Immature natural killer cell (primary cell): ENCODE measurements around the gene C19orf18. TPM values are rescaled to one million over a fixed set of nuclear protein-coding genes. Genes with fewer than 3 reads are reported as not detected.

Experiments used
- DNase-seq, 3 donors: peaks; one replicate each; pipeline ENCODE4 v3.0.0; 2022; ENCODE audit warnings: mixed read lengths in 1 of 3
- H3K27ac Mint-ChIP-seq, 6 donors: one replicate each; pipeline ENCODE4 v1.8.0; 2020; ENCODE audit warnings: mixed read lengths in 6 of 6, mild to moderate bottlenecking in 5 of 6, inconsistent platforms in 4 of 6, moderate library complexity in 3 of 6
- H3K27me3 Mint-ChIP-seq, 3 donors: one replicate each; pipeline ENCODE4 v1.8.0; 2020 to 2021; ENCODE audit warnings: low read depth in 3 of 3, mild to moderate bottlenecking in 3 of 3, mixed read lengths in 3 of 3, moderate library complexity in 3 of 3, inconsistent platforms in 1 of 3
- H3K36me3 Mint-ChIP-seq, 3 donors: one replicate each; pipeline ENCODE4 v1.8.0; 2020; ENCODE audit warnings: mixed read lengths in 3 of 3, inconsistent platforms in 2 of 3, mild to moderate bottlenecking in 2 of 3
- H3K4me1 Mint-ChIP-seq, 2 donors: one replicate each; pipeline ENCODE4 v1.8.0; 2020; ENCODE audit warnings: inconsistent platforms in 2 of 2, mild to moderate bottlenecking in 2 of 2, mixed read lengths in 2 of 2, moderate library complexity in 1 of 2
- H3K4me3 Mint-ChIP-seq, 5 donors: one replicate each; pipeline ENCODE4 v1.8.0; 2020; ENCODE audit warnings: mild to moderate bottlenecking in 5 of 5, mixed read lengths in 5 of 5, inconsistent platforms in 3 of 5, moderate library complexity in 3 of 5
- H3K9me3 Mint-ChIP-seq, 6 donors: one replicate each; pipeline ENCODE4 v1.8.0; 2020; ENCODE audit warnings: mild to moderate bottlenecking in 6 of 6, mixed read lengths in 6 of 6, inconsistent platforms in 4 of 6, moderate library complexity in 3 of 6
- polyA plus RNA-seq, 3 donors: library from polyadenylated mRNA; unstranded; fragments of 300-500 nt; fragmentation: Illumina TruSeq; gene quantifications; one replicate each; pipeline ENCODE4 v1.2.3, GENCODE V29; 2021

C19orf18 gene
- polyA plus RNA-seq, 3 donors from 2014 or later, result not detected

- peaks cover 17 to 82% (median 55%) of the 10 kb centered on the region in 6 donors for H3K9me3 Mint-ChIP-seq
- no peak for DNase-seq
- H3K4me1 Mint-ChIP-seq, result peaks cover 12 to 15% of the 10 kb centered on the region in 2 donors
- peak overlapping the region in 2 of 6 donors; percentile 90 to 96 for H3K27ac Mint-ChIP-seq
- peak overlapping the region; percentile 92 to 97 (median 96) for H3K4me3 Mint-ChIP-seq
- H3K36me3 Mint-ChIP-seq, result peaks cover 34 to 54% (median 46%) of the 10 kb centered on the region in 3 donors
- peaks cover 0 to 10% (median 0%) of the 10 kb centered on the region in 3 donors for H3K27me3 Mint-ChIP-seq
Measured at GRCh38 chr19:57935731-57936130, 38.6 kb downstream of the C19orf18 start.

GRCh38 chr19:57934820-57935665, 39.3 kb downstream of the C19orf18 start, which contains the start of gene ZNF418:
TSS of gene ZNF418 (minus strand) at chr19:57935402. CDS start at chr19:57933822, 1,580 bp downstream.
- H3K4me3 Mint-ChIP-seq, result peak within 1 kb of the TSS; percentile 92 to 97 (median 96)
- H3K27me3 Mint-ChIP-seq, result peaks cover 0 to 10% (median 0%) of the 10 kb centered on the region in 3 donors
- peaks cover 17 to 84% (median 53%) of the 10 kb centered on the region in 6 donors for H3K9me3 Mint-ChIP-seq
- peak; percentile 62 to 73 (median 67) for DNase-seq
- peak within 1 kb of the TSS; percentile 88 to 96 (median 93) for H3K27ac Mint-ChIP-seq
- H3K4me1 Mint-ChIP-seq, result peaks cover 12 to 15% of the 10 kb centered on the region in 2 donors
- H3K36me3 Mint-ChIP-seq, result peaks cover 34 to 53% (median 47%) of the 10 kb centered on the region in 3 donors

DNA sequence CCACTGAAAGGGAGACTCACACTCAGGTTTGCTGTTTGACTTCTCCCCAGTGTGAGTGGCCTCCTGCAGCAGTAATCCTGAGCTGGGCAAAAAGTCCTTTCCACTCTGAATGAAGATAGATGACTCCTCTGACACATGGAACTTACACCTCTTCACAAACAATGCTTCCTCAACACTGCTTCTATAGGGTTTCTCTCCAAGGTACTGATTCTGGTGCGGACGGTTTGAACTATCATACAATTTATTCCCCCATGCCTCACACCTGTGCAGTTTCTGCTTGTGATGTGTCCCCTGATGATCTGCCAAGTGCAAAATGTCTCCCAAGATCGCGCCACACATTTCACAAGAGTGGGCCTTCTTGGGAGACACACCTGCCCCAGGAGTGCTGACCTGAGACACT, 46.7 kb downstream of the C19orf18 start:
- H3K4me1 Mint-ChIP-seq, result no peaks in the 10 kb centered on the region
- no peak overlapping the region for H3K27ac Mint-ChIP-seq

DNA sequence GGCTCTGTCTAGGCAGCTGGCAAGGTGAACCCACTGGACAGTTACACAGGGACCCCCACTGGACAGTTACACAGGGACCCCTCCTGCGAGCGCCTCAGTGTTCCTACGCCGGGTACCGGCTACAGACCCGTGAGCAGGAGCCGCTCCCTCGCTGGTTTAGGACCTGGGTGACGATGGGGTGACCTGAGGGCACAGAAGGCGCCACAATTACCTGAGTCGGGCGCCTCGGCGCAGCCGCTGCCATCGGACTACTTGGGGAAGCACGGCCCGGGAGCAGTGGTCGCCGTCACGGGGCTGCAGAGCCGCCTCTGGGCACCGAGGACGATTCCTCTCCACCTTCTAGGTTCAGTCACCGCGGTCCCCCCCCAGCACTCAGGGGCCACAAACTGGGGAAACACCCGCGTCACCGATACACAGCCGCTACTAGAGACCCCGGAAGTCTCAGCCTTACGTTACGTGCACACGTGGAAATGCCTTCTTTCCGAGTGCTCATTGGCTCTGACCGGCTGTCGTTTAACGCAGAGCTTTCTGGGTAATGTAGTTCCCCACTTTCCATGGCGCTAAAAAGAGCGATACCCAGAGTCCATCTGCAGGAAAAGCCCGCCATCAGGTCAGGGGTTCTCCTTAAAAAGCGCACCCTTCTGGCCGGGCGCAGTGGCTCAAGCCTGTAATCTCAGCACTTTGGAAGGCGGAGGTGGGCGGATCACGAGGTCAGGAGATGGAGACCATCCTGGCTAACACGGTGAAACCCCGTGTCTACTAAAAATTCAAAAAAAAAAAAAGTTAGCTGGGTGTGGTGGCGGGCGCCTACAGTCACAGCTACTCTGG, 58.0 kb downstream of the C19orf18 start, which contains the start of gene ZNF417:
TSS of gene ZNF417 (minus strand) at position 425 of the 828 bp plus-strand sequence. CDS start at position 244, 181 bp downstream.
- peak; percentile 89 to 91 (median 90) for DNase-seq
- Mint-ChIP-seq H3K4me1 (peaks cover 44 to 55% of the 10 kb centered on the region in 2 donors), H3K27me3 (peaks cover 0 to 12% (median 5%) of the 10 kb centered on the region in 3 donors), H3K27ac (peak within 1 kb of the TSS; percentile 92 to 97 (median 96)), H3K36me3 (peaks cover 27 to 41% (median 37%) of the 10 kb centered on the region in 3 donors), H3K4me3 (peak within 1 kb of the TSS; percentile 95 to 99 (median 97)), H3K9me3 (peaks cover 0 to 36% (median 9%) of the 10 kb centered on the region in 6 donors)

More for the DNA sequence above, 46.7 kb downstream of the C19orf18 start:
- Mint-ChIP-seq H3K36me3 (peaks cover 21 to 59% (median 22%) of the 10 kb centered on the region in 3 donors), H3K4me3 (no peak overlapping the region), H3K27me3 (no peaks in the 10 kb centered on the region), H3K9me3 (peaks cover 26 to 65% (median 54%) of the 10 kb centered on the region in 6 donors)
- no peak for DNase-seq

DNA sequence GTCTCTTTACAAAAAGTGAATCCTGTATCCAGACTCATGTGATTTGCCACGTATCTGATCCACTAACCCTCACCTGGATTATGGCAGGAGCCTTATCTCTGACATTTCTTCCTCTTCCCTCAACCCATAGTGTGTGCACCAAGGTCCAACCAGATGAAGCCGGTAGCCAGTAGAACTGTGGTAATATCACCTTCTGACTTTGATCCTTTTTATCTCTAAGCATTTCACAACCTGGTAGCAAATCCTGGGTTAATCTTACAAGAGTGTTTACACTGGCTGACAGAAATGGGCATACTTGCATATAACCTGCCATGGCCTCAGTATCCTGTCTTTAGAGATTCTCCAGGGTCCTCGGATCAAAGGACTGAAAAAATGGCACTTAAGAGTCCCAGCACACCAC, 59.8 kb downstream of the C19orf18 start:
- Mint-ChIP-seq H3K36me3 (peaks cover 33 to 48% (median 45%) of the 10 kb centered on the region in 3 donors), H3K27ac (peak overlapping the region; percentile 14 to 97 (median 95))

More for the DNA sequence above, 59.8 kb downstream of the C19orf18 start:
- peaks cover 0 to 44% (median 10%) of the 10 kb centered on the region in 6 donors for H3K9me3 Mint-ChIP-seq
- peak overlapping the region; percentile 39 to 99 (median 97) for H3K4me3 Mint-ChIP-seq
- peaks cover 44 to 58% of the 10 kb centered on the region in 2 donors for H3K4me1 Mint-ChIP-seq
- no peak for DNase-seq
- H3K27me3 Mint-ChIP-seq, result peaks cover 0 to 12% (median 5%) of the 10 kb centered on the region in 3 donors

Other genes with a start within 250 kb of the C19orf18 start
- gene ZNF671, start 246.9 kb downstream of the C19orf18 start, polyA plus RNA-seq, result 10 to 100 TPM; 13.5 to 21.8 (median 18.0) TPM
- gene ZNF776, start 227.7 kb downstream of the C19orf18 start, polyA plus RNA-seq, result 1 to 10 TPM; 5.0 to 7.3 (median 5.9) TPM
- 10 to 100 TPM in 2 of 3 donors, 1 to 10 TPM in 1; 8.1 to 14.6 (median 10.4) TPM for gene ZNF586, start 204.9 kb downstream of the C19orf18 start, polyA plus RNA-seq
- 1 to 10 TPM; 4.4 to 6.7 (median 5.2) TPM for gene ZNF552, start 159.6 kb downstream of the C19orf18 start, polyA plus RNA-seq
- 1 to 10 TPM in 2 of 3 donors, not detected in 1; 1.3 to 1.4 TPM for gene ZNF587B, start 144.2 kb downstream of the C19orf18 start, polyA plus RNA-seq
- 1 to 10 TPM in 2 of 3 donors, not detected in 1; 1.9 to 8.1 TPM for gene ZNF587, start 124.7 kb downstream of the C19orf18 start, polyA plus RNA-seq
- gene ZNF814, start 85.5 kb downstream of the C19orf18 start, polyA plus RNA-seq, result 10 to 100 TPM; 11.8 to 26.7 (median 14.8) TPM
- gene ZNF417, start 57.9 kb downstream of the C19orf18 start, polyA plus RNA-seq, result 1 to 10 TPM in 2 of 3 donors, not detected in 1; 1.2 to 5.0 TPM
- gene ZNF418, start 39.1 kb downstream of the C19orf18 start, polyA plus RNA-seq, result 1 to 10 TPM in 2 of 3 donors, not detected in 1; 2.5 to 3.5 TPM
- gene ZNF256, start 26.8 kb downstream of the C19orf18 start, polyA plus RNA-seq, result 1 to 10 TPM; 5.9 to 7.5 (median 6.1) TPM
- gene ZNF606, start 28.3 kb upstream of the C19orf18 start, polyA plus RNA-seq, result 1 to 10 TPM; 4.4 to 9.4 (median 5.1) TPM
- gene ZSCAN1, start 59.5 kb upstream of the C19orf18 start, polyA plus RNA-seq, result under 1 TPM in 1 of 3 donors, not detected in 2; 0.46 TPM
- gene ZNF135, start 84.7 kb upstream of the C19orf18 start, polyA plus RNA-seq, result 1 to 10 TPM in 1 of 3 donors, under 1 TPM in 1, not detected in 1; 0.64 to 4.1 TPM
- 10 to 100 TPM in 2 of 3 donors, 1 to 10 TPM in 1; 2.9 to 23.5 (median 15.2) TPM for gene ZSCAN18, start 123.7 kb upstream of the C19orf18 start, polyA plus RNA-seq
- gene ZNF329, start 176.3 kb upstream of the C19orf18 start, polyA plus RNA-seq, result 10 to 100 TPM in 1 of 3 donors, 1 to 10 TPM in 2; 4.0 to 11.5 (median 6.6) TPM
- 10 to 100 TPM; 12.5 to 26.2 (median 20.2) TPM for gene ZNF274, start 208.5 kb upstream of the C19orf18 start, polyA plus RNA-seq